Keratinocyte (primary cell): ENCODE results near the gene LSM14B. TPM values are rescaled to one million over a fixed set of nuclear protein-coding genes. Genes with fewer than 3 reads are reported as not detected.
A peak's percentile ranks its signal among the peaks of the same experiment; 100 is the strongest.

Experiments used
- DNase-seq: peaks from one replicate; pipeline ENCODE4 v3.0.0-alpha.2; 2011; ENCODE audit warnings: low read depth, missing footprints, low spot score
- FAIRE-seq: peaks from 2 replicates; lab custom pipeline; 2011; peaks lifted over from hg19 to GRCh38; lab: Jason Lieb, UNC
- H2AFZ ChIP-seq: 2 replicates; pipeline ENCODE4 v1.6.0; 2012; ENCODE audit warnings: low read length, control low read depth, inconsistent platforms; ENCODE audit not compliant: control insufficient read depth
- H3K27ac ChIP-seq: 2 replicates; pipeline ENCODE4 v1.5.1; 2011; ENCODE audit warnings: low read length; ENCODE audit not compliant: control insufficient read depth, insufficient read depth
- H3K27me3 ChIP-seq: 3 replicates; pipeline ENCODE4 v1.6.0; 2011; ENCODE audit warnings: low read length; ENCODE audit not compliant: control insufficient read depth, insufficient read depth; ENCODE audit errors: extremely low read depth
- H3K36me3 ChIP-seq, 2 experiments: 2 replicates in 1 of 2; 3 replicates in 1 of 2; pipeline ENCODE4 v1.5.1; 2011; ENCODE audit warnings: low read length in 2 of 2, mild to moderate bottlenecking in 1 of 2; ENCODE audit not compliant: control insufficient read depth in 2 of 2, insufficient read depth in 2 of 2; ENCODE audit errors: extremely low read depth in 1 of 2
- H3K4me1 ChIP-seq: 3 replicates; pipeline ENCODE4 v1.5.1; 2011; ENCODE audit warnings: low read length; ENCODE audit not compliant: control insufficient read depth, insufficient read depth; ENCODE audit errors: extremely low read depth
- H3K4me2 ChIP-seq: 3 replicates; pipeline ENCODE4 v1.6.0; 2011; ENCODE audit warnings: low read depth, low read length; ENCODE audit not compliant: control insufficient read depth, insufficient read depth; ENCODE audit errors: extremely low read depth
- H3K4me3 ChIP-seq, 3 experiments: fragments of 200-600 bp in 1 of 3; sonication (generic) in 1 of 3; 2 replicates in 2 of 3; 3 replicates in 1 of 3; pipeline ENCODE4 v1.5.1; 2011 to 2016; ENCODE audit warnings: low read length in 3 of 3, mild to moderate bottlenecking in 3 of 3, control low read depth in 2 of 3, inconsistent platforms in 1 of 3, low read depth in 1 of 3, mixed read lengths in 1 of 3, mixed run types in 1 of 3, moderate library complexity in 1 of 3; ENCODE audit not compliant: control insufficient read depth in 2 of 3, insufficient read depth in 2 of 3; ENCODE audit errors: extremely low read depth in 1 of 3
- H3K79me2 ChIP-seq: 2 replicates; pipeline ENCODE4 v1.6.0; 2012; ENCODE audit warnings: low read length; ENCODE audit not compliant: control insufficient read depth, insufficient read depth
- H3K9ac ChIP-seq: 3 replicates; pipeline ENCODE4 v1.6.0; 2011; ENCODE audit warnings: low read length; ENCODE audit not compliant: control insufficient read depth, insufficient read depth; ENCODE audit errors: extremely low read depth
- H3K9me1 ChIP-seq: 3 replicates; pipeline ENCODE4 v1.6.0; 2011; ENCODE audit warnings: low read length; ENCODE audit not compliant: control insufficient read depth, insufficient read depth; ENCODE audit errors: extremely low read depth
- H3K9me3 ChIP-seq: 2 replicates; pipeline ENCODE4 v1.5.1; 2012; ENCODE audit warnings: low read depth, low read length; ENCODE audit not compliant: control insufficient read depth
- H4K20me1 ChIP-seq: 3 replicates; pipeline ENCODE4 v1.6.0; 2011; ENCODE audit warnings: low read length; ENCODE audit not compliant: control insufficient read depth, insufficient read depth; ENCODE audit errors: extremely low read depth
- CTCF ChIP-seq, 3 experiments: IDR thresholded peaks in 1 of 3; conservative IDR thresholded peaks in 1 of 3; optimal IDR thresholded peaks in 1 of 3; 2 replicates in 2 of 3; 3 replicates in 1 of 3; pipeline versions ENCODE3 to v1.5.1; 2011; ENCODE audit warnings: low read length in 3 of 3, mild to moderate bottlenecking in 3 of 3, moderate library complexity in 2 of 3, control low read depth in 1 of 3, inconsistent platforms in 1 of 3; ENCODE audit not compliant: insufficient read depth in 2 of 3; ENCODE audit errors: extremely low read depth in 1 of 3
- EZH2 ChIP-seq: IDR thresholded peaks from one replicate; pipeline ENCODE4 v1.6.1; 2012; ENCODE audit warnings: inconsistent platforms, mild to moderate bottlenecking, low read length, moderate library complexity
- dilution Hi-C: fragments of 300-500 bp; cut with MboI; formaldehyde crosslinking; loops from one replicate; pipeline ENCODE4 v1.7.0; 2020; ENCODE audit warnings: low sequenced_read_pairs; ENCODE audit not compliant: extremely low pct_ligation_motif_present
- polyA plus RNA-seq, 5 experiments: library from polyadenylated mRNA; depleted of rRNA in 3 of 5; stranded (reverse) in 3 of 5; stranded (forward) in 1 of 5; unstranded in 1 of 5; fragments of >200 nt; gene quantifications; 1 replicate in 1 of 5; 2 replicates in 3 of 5; 3 replicates in 1 of 5; pipeline versions ENCODE4 v1.2.1 to v1.2.3, GENCODE V29; 2011 to 2012; ENCODE audit warnings: missing spikeins in 2 of 5, low read depth in 1 of 5, low replicate concordance in 1 of 5

Gene LSM14B
- polyA plus RNA-seq, 1 donor (not counting 4 experiments of a cell fraction or from before 2014, with no cell fraction given): 21.7 TPM

GRCh38 chr20:62148908-62149314 is 26.6 kb downstream of the LSM14B start:
- TF ChIP-seq CTCF (optimal IDR thresholded peaks at IDR 0.05 in 1 of 3, IDR thresholded peaks at IDR 0.05 in 1 of 3, conservative IDR thresholded peaks at IDR 0.05 in 1 of 3; ENCODE audit: extremely low read depth in 1 of 3, insufficient read depth in 2 of 3, low read length in 3 of 3) (no peak), EZH2 (no peak)
- DNase-seq (no peak), FAIRE-seq (no peak)
- peaks cover 56% of the 10 kb centered on the region for H4K20me1 ChIP-seq
- peak overlapping the region in 1 of 3 experiments; percentile 14 for H3K4me3 ChIP-seq
- no peak overlapping the region for H3K27ac ChIP-seq
- H3K9me3 ChIP-seq: no peaks in the 10 kb centered on the region
- peak overlapping the region; percentile 5 for H3K9ac ChIP-seq
- H3K27me3 ChIP-seq: no peaks in the 10 kb centered on the region
- peak overlapping the region; percentile 49 for H3K4me2 ChIP-seq
- dilution Hi-C loops: no loop called here
- peaks cover 81% of the 10 kb centered on the region for H3K79me2 ChIP-seq
- peaks cover 3 to 10% of the 10 kb centered on the region in 2 experiments for H3K36me3 ChIP-seq
- H3K4me1 ChIP-seq: peaks cover 34% of the 10 kb centered on the region
- H3K9me1 ChIP-seq: peaks cover 22% of the 10 kb centered on the region
- no peak overlapping the region for H2AFZ ChIP-seq

GRCh38 chr20:62149532-62150309 is 27.4 kb downstream of the LSM14B start:
- Histone ChIP-seq H3K36me3 (peaks cover 10% of the 10 kb centered on the region in 2 experiments), H3K9me3 (no peaks in the 10 kb centered on the region), H3K4me1 (peaks cover 31% of the 10 kb centered on the region), H3K79me2 (peaks cover 80% of the 10 kb centered on the region), H3K9me1 (peaks cover 22% of the 10 kb centered on the region), H3K27ac (peak overlapping the region; percentile 10), H3K4me2 (peak overlapping the region; percentile 49), H3K4me3 (peak overlapping the region in 1 of 3 experiments; percentile 14), H2AFZ (no peak overlapping the region), H4K20me1 (peaks cover 59% of the 10 kb centered on the region), H3K27me3 (no peaks in the 10 kb centered on the region), H3K9ac (peak overlapping the region; percentile 5)
- dilution Hi-C loops: no loop called here
- peak; percentile 58 for DNase-seq
- peak; percentile 87 for FAIRE-seq
- TF ChIP-seq EZH2 (no peak), CTCF (optimal IDR thresholded peaks at IDR 0.05 in 1 of 3, IDR thresholded peaks at IDR 0.05 in 1 of 3, conservative IDR thresholded peaks at IDR 0.05 in 1 of 3; ENCODE audit: extremely low read depth in 1 of 3, insufficient read depth in 2 of 3, low read length in 3 of 3) (no peak)
